HG03457 (cell line): ENCODE data around the gene IPP.
"Not testable (repeated sequence)": the region's sequence is repeated elsewhere in the genome, so short reads cannot be mapped to it uniquely, and the experiment has no call there.

Experiments used
- ATAC-seq: cut with Tn5 transposase; IDR thresholded peaks from one replicate; pipeline ENCODE4 v1.9.1; 2021; ENCODE audit warnings: moderate number of reproducible peaks; ENCODE audit not compliant: unreplicated experiment

Gene IPP

GRCh38 chr1:45750298-45751038 lies at the start of gene IPP:
Gene IPP, minus strand, starts transcription at chr1:45750653. Its CDS starts 4,242 bp downstream, at chr1:45746411.
- peak; percentile 85 for ATAC-seq

- ATAC-seq = no peak
Measured at GRCh38 chr1:45796946-45797345, 46.5 kb upstream of the IPP start.

GRCh38 chr1:45796381-45796780 lies 45.9 kb upstream of the IPP start:
- no peak for ATAC-seq

GRCh38 chr1:45793942-45794604 lies 43.6 kb upstream of the IPP start:
- ATAC-seq = no peak

- ATAC-seq = no peak
Measured at GRCh38 chr1:45792744-45793143, 42.3 kb upstream of the IPP start.

GRCh38 chr1:45789601-45790000 lies 39.1 kb upstream of the IPP start:
- no peak for ATAC-seq

GRCh38 chr1:45787905-45788304 lies 37.5 kb upstream of the IPP start:
- ATAC-seq = no peak

GRCh38 chr1:45785583-45785982 lies 35.1 kb upstream of the IPP start:
- ATAC-seq = no peak

GRCh38 chr1:45775794-45776193 lies 25.3 kb upstream of the IPP start:
- ATAC-seq = no peak

GRCh38 chr1:45772971-45773370 lies 22.5 kb upstream of the IPP start:
- ATAC-seq = no peak

GRCh38 chr1:45769261-45769932 lies 18.9 kb upstream of the IPP start:
- no peak for ATAC-seq

GRCh38 chr1:45767035-45767434 lies 16.6 kb upstream of the IPP start:
- no peak for ATAC-seq

GRCh38 chr1:45765999-45766792 lies 15.7 kb upstream of the IPP start:
- ATAC-seq = no peak

GRCh38 chr1:45762291-45762690 lies 11.8 kb upstream of the IPP start:
- ATAC-seq = no peak

- no peak for ATAC-seq
Measured at GRCh38 chr1:45755697-45756096, 5.2 kb upstream of the IPP start.

- ATAC-seq = no peak
Measured at GRCh38 chr1:45753248-45754037, 3.0 kb upstream of the IPP start.

- no peak for ATAC-seq
Measured at GRCh38 chr1:45752441-45753052, 2.1 kb upstream of the IPP start.

- no peak for ATAC-seq
Measured at GRCh38 chr1:45752014-45752413, 1.6 kb upstream of the IPP start.

GRCh38 chr1:45751039-45751838 lies 786 bp upstream of the IPP start:
- ATAC-seq = not testable (repeated sequence)
